Stomach smooth muscle (tissue), 2 donors: ENCODE data around the gene LBH.
A peak's percentile ranks its signal among the peaks of the same experiment; 100 is the strongest.

Experiments used
- H3K27ac ChIP-seq: one replicate; pipeline ENCODE4 v1.7.0; 2013; ENCODE audit warnings: mild to moderate bottlenecking, low read length, inconsistent platforms
- H3K27me3 ChIP-seq, 2 donors: one replicate each; pipeline ENCODE4 v1.7.0; 2013; ENCODE audit warnings: low read length in 2 of 2; ENCODE audit not compliant: insufficient read depth in 2 of 2, control insufficient read depth in 1 of 2
- H3K36me3 ChIP-seq, 2 donors: one replicate each; pipeline ENCODE4 v1.7.0; 2013; ENCODE audit warnings: low read length in 2 of 2; ENCODE audit not compliant: control insufficient read depth in 2 of 2, insufficient read depth in 2 of 2
- H3K4me1 ChIP-seq: one replicate; pipeline ENCODE4 v1.7.0; 2013; ENCODE audit warnings: low read length; ENCODE audit not compliant: control insufficient read depth, insufficient read depth
- H3K4me3 ChIP-seq, 2 donors: one replicate each; pipeline ENCODE4 v1.7.0; 2013; ENCODE audit warnings: low read length in 2 of 2
- H3K9ac ChIP-seq, 2 donors: one replicate each; pipeline ENCODE4 v1.7.0; 2013; ENCODE audit warnings: low read length in 2 of 2, mild to moderate bottlenecking in 1 of 2
- H3K9me3 ChIP-seq, 2 donors: one replicate each; pipeline ENCODE4 v1.7.0; 2013; ENCODE audit warnings: low read length in 2 of 2; ENCODE audit not compliant: control insufficient read depth in 2 of 2
- donor health status: healthy.
- donor health status: Pancreatic carcinoma.

The LBH gene

DNA sequence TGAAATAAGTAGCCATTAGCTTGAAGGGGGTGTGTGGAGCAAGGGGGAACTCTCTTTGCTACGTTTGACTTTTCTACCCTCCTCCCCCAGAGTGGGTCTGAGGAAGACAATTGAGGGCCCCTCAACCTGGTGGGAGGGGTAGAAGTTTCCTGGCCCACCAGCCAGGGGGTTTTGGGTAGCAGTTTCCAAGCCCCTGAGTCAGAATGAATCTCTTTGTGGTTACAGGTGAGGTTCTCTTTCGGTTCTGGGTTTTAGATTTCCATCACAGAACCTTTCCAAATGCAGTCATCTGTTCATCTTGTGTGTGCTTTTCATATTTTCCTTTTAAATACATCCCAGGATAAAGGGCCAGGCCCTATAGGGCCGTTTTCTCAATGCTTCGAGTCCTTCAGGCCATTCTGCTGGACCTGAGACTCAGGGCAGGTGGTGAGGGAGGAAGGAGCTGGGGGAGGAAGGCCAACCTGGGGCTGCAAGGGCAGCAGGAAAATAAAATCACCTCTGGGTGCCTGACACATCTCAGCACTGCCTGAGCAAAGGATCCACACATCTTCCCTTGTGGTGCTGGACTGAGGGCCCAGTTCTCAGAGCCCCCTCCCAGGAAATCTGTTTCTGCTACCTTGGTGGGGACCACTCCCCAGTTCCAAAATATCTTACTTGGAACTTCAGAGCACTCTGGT is 4.7 kb downstream of the LBH start:
- Histone ChIP-seq H3K27me3 (no peaks in the 10 kb centered on the region), H3K36me3 (peaks cover 0 to 28% of the 10 kb centered on the region in 2 donors), H3K27ac (peak overlapping the region; percentile 60), H3K9me3 (no peaks in the 10 kb centered on the region), H3K4me1 (peaks cover 71% of the 10 kb centered on the region), H3K4me3 (peak overlapping the region in 1 of 2 donors; percentile 3), H3K9ac (no peak overlapping the region)

DNA sequence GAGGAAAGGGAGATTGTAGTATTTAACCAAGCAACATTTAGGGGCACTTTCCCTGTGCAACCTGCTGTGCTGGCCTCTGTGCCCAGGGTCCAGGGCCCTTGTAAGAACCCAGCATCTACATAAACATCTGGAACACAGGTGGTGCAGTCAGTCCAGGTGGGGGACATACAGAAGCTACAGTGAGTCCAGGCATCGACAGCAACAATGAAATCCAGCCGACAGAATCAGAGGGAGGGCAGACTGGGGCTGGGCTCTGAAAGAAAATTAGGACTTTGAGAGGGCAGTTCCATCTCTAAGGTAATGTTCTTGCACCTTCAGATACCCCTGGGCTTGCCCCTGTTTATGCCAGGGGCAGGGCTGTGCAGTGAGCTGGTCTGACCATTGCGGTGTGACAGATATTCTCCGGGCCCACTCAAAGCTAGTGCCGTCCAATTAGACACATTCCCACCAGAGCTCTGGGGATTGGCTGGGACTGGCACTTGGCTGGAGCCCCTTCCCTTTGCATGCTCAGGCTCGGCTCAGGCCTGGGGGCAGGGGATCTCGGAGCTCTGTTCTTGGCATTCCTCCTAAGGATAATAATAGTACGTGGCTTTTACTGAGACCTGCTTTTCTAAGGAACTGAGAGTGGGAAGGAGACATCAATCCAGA is 5.4 kb downstream of the LBH start:
- H3K36me3 ChIP-seq, result peaks cover 0 to 29% of the 10 kb centered on the region in 2 donors
- H3K4me1 ChIP-seq, result peaks cover 69% of the 10 kb centered on the region
- no peak overlapping the region for H3K9ac ChIP-seq
- peak overlapping the region; percentile 60 for H3K27ac ChIP-seq
- no peaks in the 10 kb centered on the region for H3K9me3 ChIP-seq
- H3K4me3 ChIP-seq, result peak overlapping the region in 1 of 2 donors; percentile 35
- H3K27me3 ChIP-seq, result no peaks in the 10 kb centered on the region

DNA sequence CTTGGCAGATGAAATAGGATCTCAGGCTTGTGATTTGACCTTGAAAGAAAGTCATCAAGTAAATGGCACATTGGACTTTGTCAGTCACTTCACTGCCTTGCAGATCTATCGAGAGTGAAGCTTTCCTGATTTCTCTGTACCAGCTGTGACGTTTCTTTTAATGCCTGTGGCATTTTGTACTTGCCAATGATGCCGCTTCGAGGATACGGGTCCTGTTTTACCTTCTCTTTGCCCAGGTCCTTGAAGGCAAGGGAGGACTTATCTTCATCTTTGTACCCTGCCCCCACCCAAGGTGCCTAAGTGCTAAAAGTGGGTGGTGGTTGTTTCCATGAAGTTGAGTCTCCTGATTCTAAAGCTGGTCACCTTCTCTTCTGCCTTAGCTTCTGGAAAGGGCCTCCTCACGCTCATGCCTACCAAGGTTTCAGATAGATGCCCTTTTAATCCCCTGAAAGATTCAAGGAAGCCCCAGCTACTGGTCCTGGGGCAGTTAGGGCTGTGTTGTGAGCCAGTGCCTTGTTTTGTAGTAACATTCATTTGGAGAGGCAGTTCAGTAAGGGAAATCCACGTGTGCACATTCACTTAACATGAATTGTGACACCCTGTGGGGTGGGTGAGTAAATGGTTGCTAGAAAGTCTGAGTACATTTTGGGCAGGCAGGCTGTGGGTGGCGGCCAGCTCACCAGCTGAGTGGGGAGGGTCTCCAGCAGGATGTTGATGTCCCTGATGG is 6.1 kb downstream of the LBH start:
- no peaks in the 10 kb centered on the region for H3K9me3 ChIP-seq
- H3K36me3 ChIP-seq, result peaks cover 0 to 30% of the 10 kb centered on the region in 2 donors
- no peak overlapping the region for H3K9ac ChIP-seq
- no peaks in the 10 kb centered on the region for H3K27me3 ChIP-seq
- peaks cover 66% of the 10 kb centered on the region for H3K4me1 ChIP-seq
- peak overlapping the region in 1 of 2 donors; percentile 40 for H3K4me3 ChIP-seq
- H3K27ac ChIP-seq, result peak overlapping the region; percentile 60

DNA sequence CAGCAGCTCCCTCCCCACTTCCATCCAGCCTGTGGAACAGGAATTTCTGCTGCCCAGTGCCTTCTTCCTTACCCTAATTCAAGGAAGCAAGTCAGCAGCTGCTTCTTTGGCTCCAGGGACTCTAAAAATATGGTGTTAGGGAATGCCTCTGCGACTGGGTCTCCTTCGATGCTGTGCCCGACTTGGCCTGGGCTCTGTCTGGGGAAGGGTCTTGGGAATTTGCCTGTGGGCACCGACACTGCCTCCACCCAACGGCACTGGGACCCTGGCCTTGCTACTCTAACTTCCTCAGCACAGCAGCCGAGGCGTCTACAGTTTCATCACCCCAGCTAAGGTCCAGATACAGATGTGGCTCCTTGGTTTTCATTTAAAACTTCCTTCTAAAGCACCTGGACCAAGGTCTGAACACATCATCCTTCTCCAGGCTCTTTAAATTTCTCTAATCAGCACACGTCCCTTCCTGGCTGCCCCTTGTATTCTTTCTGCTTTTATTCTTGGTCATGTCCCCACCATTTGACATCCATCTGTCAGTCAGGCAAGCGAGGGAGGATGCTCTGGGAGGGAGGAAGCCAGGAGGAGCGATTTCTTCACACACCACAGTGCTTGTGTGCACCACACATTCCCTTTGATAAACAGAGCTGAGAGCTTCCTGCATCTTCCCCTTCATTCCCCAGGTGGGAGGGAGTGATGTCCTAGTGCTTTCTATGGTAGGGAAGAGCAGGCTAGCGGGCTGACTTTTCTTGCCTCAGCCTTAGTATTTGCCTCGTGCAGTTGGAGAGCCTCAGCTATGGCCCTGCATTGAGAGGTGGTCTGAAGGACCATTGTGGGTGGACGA is 6.8 kb downstream of the LBH start:
- Histone ChIP-seq H3K27me3 (no peaks in the 10 kb centered on the region), H3K27ac (peak overlapping the region; percentile 60), H3K9me3 (no peaks in the 10 kb centered on the region), H3K4me1 (peaks cover 59% of the 10 kb centered on the region), H3K4me3 (peak overlapping the region in 1 of 2 donors; percentile 40), H3K36me3 (peaks cover 0 to 32% of the 10 kb centered on the region in 2 donors), H3K9ac (no peak overlapping the region)

DNA sequence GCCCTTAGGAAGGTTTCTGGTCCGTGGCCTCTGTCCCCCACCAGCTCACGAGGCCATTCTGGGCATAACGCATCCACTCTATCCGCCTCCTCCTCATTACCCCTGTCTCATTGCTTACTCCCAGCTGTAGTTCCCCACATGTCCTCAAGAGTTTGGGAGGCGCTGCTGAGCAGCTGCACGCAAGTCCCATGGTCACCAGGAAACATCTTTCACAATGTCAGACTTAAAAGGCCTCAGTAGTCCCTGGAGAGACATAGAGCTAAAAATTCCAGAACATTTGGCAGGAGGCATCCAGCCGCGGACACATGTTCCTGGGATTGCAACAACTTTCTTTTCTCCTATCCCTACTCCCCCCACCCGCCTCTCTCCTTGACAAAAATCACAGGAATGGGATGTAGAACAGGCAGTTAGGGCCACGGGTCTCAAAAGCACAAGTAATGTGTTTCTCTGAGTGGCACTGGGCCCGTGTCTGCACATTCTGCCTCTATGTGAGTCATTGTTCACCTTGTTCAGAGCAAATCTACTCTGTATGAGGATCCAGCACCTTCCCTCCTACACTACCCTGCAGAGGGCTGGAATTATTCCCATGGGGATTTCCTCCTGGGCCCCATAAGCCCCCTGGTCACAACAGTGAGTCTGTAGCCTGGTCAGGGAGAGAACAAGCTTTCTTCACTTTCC is 8.1 kb downstream of the LBH start:
- H3K4me3 ChIP-seq, result peak overlapping the region in 1 of 2 donors; percentile 22
- no peaks in the 10 kb centered on the region for H3K9me3 ChIP-seq
- H3K27ac ChIP-seq, result peak overlapping the region; percentile 55
- H3K4me1 ChIP-seq, result peaks cover 47% of the 10 kb centered on the region
- H3K27me3 ChIP-seq, result no peaks in the 10 kb centered on the region
- H3K36me3 ChIP-seq, result peaks cover 0 to 32% of the 10 kb centered on the region in 2 donors
- H3K9ac ChIP-seq, result no peak overlapping the region

DNA sequence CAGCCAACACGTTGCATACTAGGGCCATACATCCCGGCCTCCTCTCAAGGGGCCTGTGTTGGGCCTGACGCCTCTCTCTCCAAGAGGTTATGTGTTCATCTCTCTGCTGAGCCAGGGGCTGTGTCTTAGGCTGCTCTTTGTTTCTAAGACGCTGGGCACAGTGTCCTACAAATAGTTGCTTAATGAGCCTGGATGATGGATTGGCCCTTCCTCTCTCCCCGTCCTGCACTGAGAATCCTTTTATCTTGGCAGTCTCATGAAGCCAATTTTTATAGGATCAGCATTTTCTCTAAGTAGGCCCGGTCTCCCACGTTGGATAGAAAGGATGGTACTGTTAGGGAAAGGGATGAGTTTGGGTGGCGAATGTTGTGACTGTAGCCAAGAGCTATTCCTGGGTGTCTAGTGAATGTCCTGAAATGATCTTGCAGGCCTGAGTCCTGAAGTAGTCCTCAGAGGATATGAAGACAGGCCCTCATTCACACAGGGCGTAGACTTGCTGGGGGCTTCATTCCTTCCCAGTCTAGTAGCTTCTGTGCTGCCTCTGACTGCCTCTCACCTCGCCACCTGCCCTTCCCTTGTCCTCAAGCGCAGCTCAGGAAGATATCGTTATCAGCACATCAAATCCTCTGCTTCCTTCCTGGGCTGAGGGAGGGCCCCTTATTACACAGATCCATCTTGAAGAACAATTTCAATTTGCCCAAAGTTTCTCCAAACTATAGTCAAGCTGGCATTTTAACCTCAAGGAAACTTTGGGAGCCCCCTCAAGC is 8.8 kb downstream of the LBH start:
- no peaks in the 10 kb centered on the region for H3K9me3 ChIP-seq
- no peaks in the 10 kb centered on the region for H3K27me3 ChIP-seq
- peaks cover 0 to 28% of the 10 kb centered on the region in 2 donors for H3K36me3 ChIP-seq
- peak overlapping the region in 1 of 2 donors; percentile 22 for H3K4me3 ChIP-seq
- H3K27ac ChIP-seq, result peak overlapping the region; percentile 55
- peaks cover 42% of the 10 kb centered on the region for H3K4me1 ChIP-seq
- no peak overlapping the region for H3K9ac ChIP-seq

DNA sequence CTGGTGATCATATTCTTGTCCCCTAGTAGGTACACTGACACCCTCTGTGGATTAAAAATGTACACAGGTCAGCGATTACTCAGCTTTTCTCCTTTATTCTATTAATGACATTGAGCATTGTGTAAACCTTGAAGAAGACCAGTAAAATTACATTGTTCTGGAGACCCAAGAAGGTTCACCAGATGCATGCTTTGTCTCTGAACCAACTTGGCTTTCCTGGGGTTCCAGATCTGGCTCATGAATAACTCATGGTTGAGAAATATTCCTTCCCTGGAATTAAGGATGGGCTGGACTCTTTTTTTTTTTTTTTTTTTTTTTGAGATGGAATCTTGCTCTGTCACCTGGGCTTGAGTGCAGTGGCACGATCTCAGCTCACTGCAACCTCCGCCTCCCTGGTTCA is 11.9 kb downstream of the LBH start:
- H3K27me3 ChIP-seq, result no peaks in the 10 kb centered on the region
- H3K9me3 ChIP-seq, result no peaks in the 10 kb centered on the region
- peaks cover 19% of the 10 kb centered on the region for H3K4me1 ChIP-seq
- no peak overlapping the region for H3K9ac ChIP-seq
- H3K4me3 ChIP-seq, result no peak overlapping the region
- H3K36me3 ChIP-seq, result peaks cover 3 to 14% of the 10 kb centered on the region in 2 donors
- no peak overlapping the region for H3K27ac ChIP-seq

DNA sequence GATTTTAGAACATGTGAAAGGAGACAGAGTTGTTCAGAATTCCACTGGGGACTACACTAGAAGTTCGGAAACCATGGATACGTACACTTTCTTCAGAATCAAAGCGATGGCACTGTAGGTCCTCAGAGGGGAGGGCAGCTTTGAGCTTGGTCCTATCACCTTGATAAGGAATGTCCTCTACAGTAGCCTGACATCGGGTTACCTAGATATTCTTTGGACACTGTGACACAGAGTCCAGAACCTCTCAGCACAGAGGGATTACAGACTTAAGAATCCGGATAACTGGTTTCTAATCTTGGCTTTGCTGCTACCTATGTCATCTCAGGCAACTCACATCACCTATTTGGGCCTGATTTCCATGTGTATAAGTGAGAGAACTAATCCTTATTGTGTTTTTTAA is 14.0 kb downstream of the LBH start:
- H3K27ac ChIP-seq, result no peak overlapping the region
- H3K27me3 ChIP-seq, result no peaks in the 10 kb centered on the region
- peaks cover 12% of the 10 kb centered on the region for H3K4me1 ChIP-seq
- peaks cover 3 to 4% of the 10 kb centered on the region in 2 donors for H3K36me3 ChIP-seq
- no peak overlapping the region for H3K9ac ChIP-seq
- no peaks in the 10 kb centered on the region for H3K9me3 ChIP-seq
- H3K4me3 ChIP-seq, result no peak overlapping the region

DNA sequence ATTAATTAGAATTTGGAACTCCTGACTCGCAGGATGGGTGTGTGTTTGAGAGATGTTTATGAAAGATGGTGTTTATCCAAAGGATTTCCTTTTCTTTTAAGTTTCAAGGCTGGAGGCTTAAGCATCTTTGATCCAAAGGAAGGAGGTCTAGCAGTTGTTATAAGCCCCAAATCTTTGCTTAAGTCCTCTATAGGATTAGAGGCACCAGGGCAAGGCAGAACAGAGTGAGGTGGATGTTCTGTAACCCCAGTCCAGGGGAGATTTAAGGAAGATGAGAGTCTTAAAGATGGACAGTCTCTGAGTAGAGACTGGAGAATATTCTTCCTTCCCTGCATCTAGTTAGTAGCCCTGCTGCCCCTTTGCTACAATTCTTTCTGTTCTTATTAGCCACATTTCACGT is 17.5 kb downstream of the LBH start:
- Histone ChIP-seq H3K4me1 (peaks cover 33% of the 10 kb centered on the region), H3K4me3 (no peak overlapping the region), H3K9ac (no peak overlapping the region), H3K27me3 (no peaks in the 10 kb centered on the region), H3K27ac (no peak overlapping the region), H3K9me3 (no peaks in the 10 kb centered on the region), H3K36me3 (peaks cover 0 to 3% of the 10 kb centered on the region in 2 donors)
